Activated T-cell treated with anti-CD3 and anti-CD28 coated beads for 1 hour (primary cell): Measurements from ENCODE around the gene NEK5.
"Not testable (repeated sequence)": the region's sequence is repeated elsewhere in the genome, so short reads cannot be mapped to it uniquely, and the experiment has no call there.

ENCODE experiments used
- DNase-seq: peaks from one replicate; pipeline ENCODE4 v3.0.0-alpha.2; 2020; ENCODE audit warnings: low read depth

NEK5 gene, protein sequence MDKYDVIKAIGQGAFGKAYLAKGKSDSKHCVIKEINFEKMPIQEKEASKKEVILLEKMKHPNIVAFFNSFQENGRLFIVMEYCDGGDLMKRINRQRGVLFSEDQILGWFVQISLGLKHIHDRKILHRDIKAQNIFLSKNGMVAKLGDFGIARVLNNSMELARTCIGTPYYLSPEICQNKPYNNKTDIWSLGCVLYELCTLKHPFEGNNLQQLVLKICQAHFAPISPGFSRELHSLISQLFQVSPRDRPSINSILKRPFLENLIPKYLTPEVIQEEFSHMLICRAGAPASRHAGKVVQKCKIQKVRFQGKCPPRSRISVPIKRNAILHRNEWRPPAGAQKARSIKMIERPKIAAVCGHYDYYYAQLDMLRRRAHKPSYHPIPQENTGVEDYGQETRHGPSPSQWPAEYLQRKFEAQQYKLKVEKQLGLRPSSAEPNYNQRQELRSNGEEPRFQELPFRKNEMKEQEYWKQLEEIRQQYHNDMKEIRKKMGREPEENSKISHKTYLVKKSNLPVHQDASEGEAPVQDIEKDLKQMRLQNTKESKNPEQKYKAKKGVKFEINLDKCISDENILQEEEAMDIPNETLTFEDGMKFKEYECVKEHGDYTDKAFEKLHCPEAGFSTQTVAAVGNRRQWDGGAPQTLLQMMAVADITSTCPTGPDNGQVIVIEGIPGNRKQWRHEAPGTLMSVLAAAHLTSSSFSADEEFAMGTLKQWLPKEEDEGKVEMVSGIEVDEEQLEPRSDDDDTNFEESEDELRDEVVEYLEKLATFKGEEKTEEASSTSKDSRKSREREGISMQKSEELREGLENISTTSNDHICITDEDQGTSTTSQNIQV

GRCh38 chr13:52128714-52129700, at the start of gene NEK5:
Gene NEK5 (minus strand): TSS chr13:52129073. CDS start chr13:52127482, 1,591 bp downstream.
- DNase-seq: peak; percentile 35

- no peak for DNase-seq
These were observed 48.4 kb upstream of the NEK5 start for GRCh38 chr13:52177276-52177675.

DNA sequence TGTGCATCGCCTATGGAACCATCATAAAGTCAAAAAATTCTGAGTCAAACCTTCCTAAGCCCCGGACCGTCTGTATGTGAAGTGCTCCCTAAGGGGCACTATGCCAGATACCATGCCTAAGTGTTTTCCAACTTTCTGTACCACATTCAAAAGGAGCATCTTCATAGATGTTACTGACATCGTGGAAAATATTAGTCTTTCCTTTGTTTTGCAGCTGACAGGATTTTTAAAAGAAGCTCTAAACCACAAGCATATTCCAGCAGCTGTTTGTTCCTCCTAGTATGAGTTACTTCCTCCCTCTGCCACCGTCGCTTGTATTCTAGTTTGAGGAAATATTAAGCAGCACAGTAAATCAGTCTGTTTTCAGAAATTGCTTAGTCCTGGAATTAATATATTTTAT, 45.1 kb upstream of the NEK5 start:
- not testable (repeated sequence) for DNase-seq

DNA sequence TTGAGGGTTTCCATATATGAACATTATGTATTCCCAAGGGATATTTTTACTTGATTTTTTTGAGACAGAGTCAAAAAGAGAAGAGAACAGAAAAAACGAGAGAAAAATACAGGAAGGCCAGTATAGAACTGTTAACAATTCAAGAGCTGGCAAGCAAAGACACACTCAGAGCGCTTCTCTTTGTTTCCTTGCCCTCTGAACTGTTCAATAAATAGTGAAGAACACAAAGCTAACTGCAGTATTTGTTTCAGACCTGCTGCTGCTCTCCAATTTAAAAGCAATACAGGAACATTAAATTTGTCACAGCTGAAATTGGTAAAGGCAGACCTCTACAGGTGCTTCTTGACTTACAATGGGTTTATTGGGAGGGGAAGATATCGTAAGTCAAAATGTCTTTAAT, 44.5 kb upstream of the NEK5 start:
- DNase-seq: no peak

DNA sequence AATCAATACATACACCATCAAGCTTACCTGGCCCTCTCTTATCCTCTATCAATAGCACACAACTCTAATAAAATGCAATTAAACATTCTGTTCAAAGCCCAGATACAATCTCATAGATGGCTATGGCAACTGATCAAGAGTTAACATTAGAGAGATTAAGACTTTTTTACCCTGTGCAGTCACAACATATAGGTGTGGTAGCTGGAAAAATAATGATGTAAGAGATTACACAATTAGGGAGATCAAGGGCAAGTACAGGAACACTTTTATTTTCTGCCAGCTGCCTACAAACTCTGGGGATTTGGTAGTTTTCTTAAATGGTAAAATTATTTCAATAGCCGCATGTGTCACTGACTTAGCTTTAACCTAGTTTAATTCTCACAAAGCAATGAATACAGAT, 42.8 kb upstream of the NEK5 start:
- DNase-seq: not testable (repeated sequence)

- DNase-seq: not testable (repeated sequence)
These were observed 42.0 kb upstream of the NEK5 start for GRCh38 chr13:52170828-52171391.

DNA sequence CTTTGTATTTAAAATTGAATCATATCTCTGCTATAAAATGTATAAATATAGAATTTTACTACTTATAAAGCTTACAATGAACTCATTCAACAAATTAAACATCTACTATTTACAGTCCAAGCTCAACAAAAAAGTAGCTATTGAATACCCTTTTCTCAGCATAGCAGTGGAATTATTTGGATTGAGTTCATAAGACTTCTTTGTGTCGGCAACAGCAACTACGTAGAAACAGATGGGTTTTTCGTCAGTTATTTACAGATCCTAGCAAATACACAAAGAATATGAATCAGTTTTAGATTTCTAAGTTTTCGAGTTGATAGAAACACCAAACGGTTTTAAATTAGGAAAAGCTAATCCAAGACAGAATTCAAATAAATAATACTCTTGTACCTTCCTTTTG, 41.0 kb upstream of the NEK5 start:
- no peak for DNase-seq

DNA sequence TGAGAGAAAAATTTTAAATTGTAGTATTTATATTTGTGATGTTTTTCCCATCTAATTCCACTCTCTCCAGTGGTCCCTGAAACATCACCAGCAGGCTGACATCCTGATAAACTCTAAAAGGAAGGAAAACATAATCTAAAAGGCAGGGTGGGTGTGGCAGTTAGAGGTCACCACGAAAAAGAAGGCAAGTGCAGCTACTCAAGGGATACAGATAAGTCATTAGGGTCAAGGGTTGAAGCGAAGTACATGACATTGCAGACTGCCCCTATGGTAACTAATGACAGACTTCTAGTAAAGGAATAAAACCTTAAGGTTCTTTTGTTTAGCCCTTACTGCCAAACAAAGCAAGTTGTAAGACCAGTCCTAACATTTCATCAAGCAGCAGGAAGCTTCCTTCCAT, 36.5 kb upstream of the NEK5 start:
- DNase-seq: no peak

DNA sequence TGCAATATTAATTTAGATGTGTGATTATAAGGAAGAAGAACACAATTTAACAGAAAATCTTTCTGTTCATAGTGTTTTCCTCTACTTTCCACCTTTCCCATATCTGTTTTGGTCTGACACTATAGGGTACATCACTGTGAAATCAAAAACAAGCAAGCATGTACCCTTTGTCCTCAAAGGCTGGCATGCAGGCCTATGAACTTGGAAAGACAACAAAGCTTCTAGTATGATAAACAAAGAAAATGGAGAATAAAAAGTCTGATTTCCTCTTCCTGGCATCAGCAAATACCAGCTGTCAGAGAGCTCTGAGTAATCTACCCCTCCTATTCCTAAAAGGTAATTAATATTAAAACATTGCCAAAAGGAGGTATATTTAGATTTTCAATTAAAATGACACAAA, 36.1 kb upstream of the NEK5 start:
- no peak for DNase-seq

- not testable (repeated sequence) for DNase-seq
These were observed 35.0 kb upstream of the NEK5 start for GRCh38 chr13:52163878-52164277.

- DNase-seq: no peak
These were observed 33.6 kb upstream of the NEK5 start for GRCh38 chr13:52162279-52163101.

DNA sequence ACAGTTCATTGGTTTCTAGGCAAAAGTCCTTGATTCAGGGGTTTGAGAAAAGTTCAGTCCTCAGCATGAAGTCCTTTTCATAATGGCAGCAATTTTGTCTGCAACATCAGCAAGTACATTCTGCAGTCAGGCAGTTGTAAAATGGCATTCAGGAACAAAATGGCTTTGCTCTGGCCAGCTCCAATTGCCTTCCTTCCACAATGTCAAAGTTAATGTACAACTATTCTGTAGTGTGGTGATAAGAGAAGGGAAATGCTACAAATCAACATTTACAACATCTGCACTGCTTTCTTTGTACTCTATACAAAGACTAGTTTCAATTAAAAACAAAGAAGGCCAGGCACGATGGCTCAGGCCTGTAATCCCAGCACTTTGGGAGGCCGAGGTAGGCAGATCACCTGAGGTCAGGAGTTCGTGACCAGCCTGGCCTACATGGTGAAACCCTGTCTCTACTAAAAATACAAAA, 32.3 kb upstream of the NEK5 start:
- no peak for DNase-seq

GRCh38 chr13:52160506-52160905, 31.6 kb upstream of the NEK5 start:
- no peak for DNase-seq

- no peak for DNase-seq
These were observed 31.2 kb upstream of the NEK5 start for GRCh38 chr13:52160053-52160452.

DNA sequence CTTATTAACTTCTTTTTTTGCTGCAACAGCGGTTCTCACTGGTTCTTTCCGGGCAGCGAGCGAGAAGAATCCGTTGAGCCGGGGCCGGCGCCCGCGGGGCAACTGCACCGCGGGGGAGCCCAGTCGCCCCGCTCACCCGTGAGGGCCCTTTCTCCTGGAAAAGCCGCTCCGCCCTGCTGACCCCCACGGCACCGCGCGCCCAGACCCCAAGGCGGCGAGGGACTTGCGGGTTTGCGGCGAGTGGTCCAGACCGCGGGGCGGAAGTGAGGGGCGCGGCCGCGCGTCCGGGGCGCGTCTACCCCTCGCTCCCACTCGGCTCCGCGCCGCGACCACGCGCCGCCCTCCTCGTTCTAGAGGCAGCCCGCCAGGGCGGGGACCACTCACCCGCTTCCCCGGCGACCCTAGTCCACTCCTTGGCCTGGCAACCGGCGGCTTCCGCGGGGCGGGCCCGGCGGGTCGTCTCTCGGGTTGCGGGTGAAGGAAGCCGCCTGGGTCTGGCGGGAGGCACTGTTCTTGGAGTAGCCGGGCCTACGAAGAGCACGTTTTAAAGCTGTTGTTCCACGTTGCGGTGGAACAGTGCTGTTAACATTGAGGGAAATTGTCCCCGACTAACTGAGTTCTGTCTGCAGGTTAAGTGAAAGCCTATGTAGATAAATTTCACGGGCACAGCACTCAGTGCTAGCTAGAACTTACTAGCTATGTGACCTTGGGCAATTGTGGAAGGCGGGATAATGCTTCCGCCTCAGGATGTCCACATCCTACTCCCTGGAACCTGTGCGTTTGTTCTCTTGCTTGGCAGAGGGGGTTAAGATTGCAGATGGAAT, 30.5 kb upstream of the NEK5 start, which contains the start of gene NEK3:
TSS of gene NEK3 (minus strand) at position 439 of the 824 bp plus-strand sequence. CDS start 3,406 bp downstream, outside the sequence.
- peak; percentile 25 for DNase-seq

DNA sequence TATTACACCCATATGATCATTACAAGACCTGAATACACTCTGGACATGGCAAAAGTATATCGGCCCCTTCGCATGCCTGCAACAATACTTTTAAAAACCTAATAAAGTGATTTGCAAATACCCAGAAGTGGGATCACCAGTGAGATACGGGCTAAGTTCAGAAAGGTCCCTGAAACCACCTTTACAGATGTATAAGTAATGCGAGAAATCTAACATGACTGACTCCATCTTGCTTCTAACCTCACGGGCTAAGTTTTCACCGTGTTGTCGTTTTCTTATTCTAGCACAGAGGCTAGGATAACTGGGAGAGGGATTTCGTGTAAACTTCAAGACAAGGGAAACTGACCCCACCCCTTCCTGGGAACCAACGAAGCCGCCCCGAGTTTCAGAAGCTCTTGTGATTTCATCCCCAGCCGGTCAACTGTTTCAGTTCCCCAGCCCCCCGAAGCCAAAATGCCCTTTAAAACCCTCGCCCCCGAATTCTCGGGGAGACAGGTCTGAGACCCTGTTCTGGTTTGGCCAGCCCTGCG, 29.8 kb upstream of the NEK5 start:
- DNase-seq: peak; percentile 0

- DNase-seq: no peak
These were observed 27.9 kb upstream of the NEK5 start for GRCh38 chr13:52156724-52157261.

DNA sequence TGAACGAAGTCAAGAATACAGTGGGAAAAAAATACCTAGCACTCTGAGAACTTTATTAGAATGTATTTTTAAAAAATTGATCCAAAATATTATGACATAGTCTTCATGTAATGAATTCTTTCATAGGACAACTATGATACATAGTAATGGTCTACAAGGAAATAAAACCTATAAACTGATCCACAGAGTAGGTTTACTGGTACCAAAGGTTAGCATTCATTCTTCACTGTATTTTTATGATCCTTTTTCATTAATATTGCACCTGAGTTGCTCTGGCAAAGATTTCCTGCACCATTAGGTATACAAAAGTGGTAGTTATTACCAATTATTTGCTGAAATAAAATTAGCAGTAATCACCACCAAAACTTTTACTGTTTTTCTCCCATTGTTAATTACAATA, 26.3 kb upstream of the NEK5 start:
- DNase-seq: no peak

- no peak for DNase-seq
These were observed 18.4 kb upstream of the NEK5 start for GRCh38 chr13:52147225-52147624.
